KMS-11 (cell line): ENCODE results near the gene TTC39A.

Experiments used
- H2AFZ ChIP-seq: fragments of 200-600 bp; sonication (generic); 2 replicates; pipeline ENCODE4 v1.6.1; 2016; ENCODE audit warnings: antibody characterized with exemption, mixed run types, low read depth
- H3K27ac ChIP-seq: fragments of 200-600 bp; sonication (generic); 2 replicates; pipeline ENCODE4 v1.6.1; 2016; ENCODE audit warnings: mild to moderate bottlenecking, mixed run types
- H3K27me3 ChIP-seq: fragments of 200-600 bp; sonication (generic); 2 replicates; pipeline ENCODE4 v1.6.1; 2017; ENCODE audit warnings: mild to moderate bottlenecking, low read depth, mixed run types, moderate library complexity; ENCODE audit not compliant: insufficient read depth
- H3K36me3 ChIP-seq: fragments of 200-600 bp; sonication (generic); 2 replicates; pipeline ENCODE4 v1.6.1; 2017; ENCODE audit warnings: mild to moderate bottlenecking, mixed run types; ENCODE audit not compliant: insufficient read depth
- H3K4me1 ChIP-seq: fragments of 200-600 bp; sonication (generic); 2 replicates; pipeline ENCODE4 v1.6.1; 2016; ENCODE audit warnings: mild to moderate bottlenecking, low read depth, mixed run types; ENCODE audit not compliant: poor library complexity, severe bottlenecking
- H3K4me2 ChIP-seq: fragments of 200-600 bp; sonication (generic); 2 replicates; pipeline ENCODE4 v1.7.0; 2016; ENCODE audit warnings: mild to moderate bottlenecking, mixed run types
- H3K4me3 ChIP-seq: fragments of 200-600 bp; sonication (generic); IDR thresholded peaks from 2 replicates; pipeline ENCODE4 v1.6.1; 2017; ENCODE audit warnings: low read depth, low read length, mixed read lengths; ENCODE audit not compliant: insufficient read depth
- H3K79me2 ChIP-seq: fragments of 200-600 bp; sonication (generic); 2 replicates; pipeline ENCODE4 v1.6.1; 2016; ENCODE audit warnings: low read depth, mixed run types; ENCODE audit not compliant: insufficient read depth
- H3K9ac ChIP-seq: fragments of 200-600 bp; sonication (generic); 2 replicates; pipeline ENCODE4 v1.6.1; 2016; ENCODE audit warnings: mild to moderate bottlenecking, mixed run types
- H4K20me1 ChIP-seq: fragments of 200-600 bp; sonication (generic); 2 replicates; pipeline ENCODE4 v1.6.1; 2016; ENCODE audit warnings: mild to moderate bottlenecking, mixed run types; ENCODE audit not compliant: insufficient read depth
- TF ChIP-seq, protein P1 (sequence below): fragments of 200-600 bp; sonication (generic); conservative IDR thresholded peaks from 2 replicates; pipeline ENCODE4 v1.6.1; 2017; ENCODE audit warnings: low read depth, mild to moderate bottlenecking, antibody characterized with exemption, low read length, moderate library complexity, mixed read lengths

Gene TTC39A

DNA sequence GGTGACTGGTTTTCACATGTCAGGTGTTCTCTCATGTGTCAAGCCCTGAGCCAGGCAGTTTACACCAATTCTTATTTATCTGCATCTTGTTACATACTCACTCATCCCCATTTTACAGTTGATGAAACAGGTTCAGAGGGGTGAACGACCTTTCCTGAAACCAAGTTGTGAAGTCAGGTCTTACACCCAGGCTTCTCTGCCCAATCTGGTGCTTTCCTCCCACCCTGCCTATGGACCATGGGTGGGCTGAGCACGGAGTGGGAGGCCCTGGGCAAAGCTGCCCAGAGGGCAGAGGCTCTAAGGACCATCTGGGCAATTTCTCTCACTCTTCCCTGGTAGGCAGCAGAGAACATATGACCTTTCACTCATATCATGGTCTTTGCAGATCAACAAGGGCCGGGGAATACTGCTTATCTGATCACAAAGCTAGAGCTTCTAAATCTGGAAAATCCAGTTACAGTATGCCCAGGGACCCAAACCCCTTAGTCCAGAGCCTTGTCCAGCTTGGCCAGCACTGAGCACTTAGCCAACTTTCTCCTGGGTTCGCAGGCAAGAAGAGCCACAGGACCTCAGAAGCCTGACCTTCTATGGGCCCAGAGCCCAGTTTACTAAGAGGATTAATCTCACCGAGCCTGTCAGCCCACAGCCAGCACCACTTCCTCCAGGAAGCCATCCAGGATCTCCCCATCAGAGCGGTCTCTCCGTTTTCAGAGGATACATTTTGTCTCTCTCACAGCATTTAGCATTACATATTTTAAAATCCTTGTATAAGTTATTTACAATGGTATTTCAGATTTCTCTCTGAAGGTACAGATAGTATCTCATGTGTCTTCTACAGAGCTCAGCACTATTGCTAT, 16.0 kb upstream of the TTC39A start:
- Histone ChIP-seq H3K27me3 (no peaks in the 10 kb centered on the region), H3K4me2 (no peak overlapping the region)

DNA sequence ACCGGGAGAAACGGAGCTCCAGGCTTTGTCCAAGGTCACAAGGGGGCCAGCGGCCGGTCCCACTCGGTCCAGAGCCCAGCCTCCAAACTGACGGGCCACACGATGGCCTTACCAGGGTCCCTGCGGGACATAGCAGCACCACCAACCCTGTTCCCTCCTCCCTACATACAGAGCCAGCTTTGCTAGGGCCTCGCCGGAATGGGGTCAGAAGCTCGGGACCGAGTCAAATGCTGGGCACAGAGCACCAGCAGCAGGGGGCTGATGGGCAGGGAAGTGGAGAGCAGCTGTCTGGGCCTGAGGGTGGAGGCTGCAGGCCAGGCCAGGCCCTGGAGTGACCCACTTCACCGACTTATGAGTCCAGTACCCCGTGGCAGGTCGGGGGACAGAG, 14.9 kb upstream of the TTC39A start:
- Histone ChIP-seq H3K79me2 (no peaks in the 10 kb centered on the region), H3K27ac (no peak overlapping the region), H2AFZ (no peak overlapping the region), H3K4me2 (no peak overlapping the region), H3K9ac (no peak overlapping the region), H3K4me1 (no peaks in the 10 kb centered on the region), H3K27me3 (no peaks in the 10 kb centered on the region), H3K4me3 (no peak overlapping the region), H4K20me1 (no peaks in the 10 kb centered on the region), H3K36me3 (no peaks in the 10 kb centered on the region)
- TF ChIP-seq, protein P1, sequence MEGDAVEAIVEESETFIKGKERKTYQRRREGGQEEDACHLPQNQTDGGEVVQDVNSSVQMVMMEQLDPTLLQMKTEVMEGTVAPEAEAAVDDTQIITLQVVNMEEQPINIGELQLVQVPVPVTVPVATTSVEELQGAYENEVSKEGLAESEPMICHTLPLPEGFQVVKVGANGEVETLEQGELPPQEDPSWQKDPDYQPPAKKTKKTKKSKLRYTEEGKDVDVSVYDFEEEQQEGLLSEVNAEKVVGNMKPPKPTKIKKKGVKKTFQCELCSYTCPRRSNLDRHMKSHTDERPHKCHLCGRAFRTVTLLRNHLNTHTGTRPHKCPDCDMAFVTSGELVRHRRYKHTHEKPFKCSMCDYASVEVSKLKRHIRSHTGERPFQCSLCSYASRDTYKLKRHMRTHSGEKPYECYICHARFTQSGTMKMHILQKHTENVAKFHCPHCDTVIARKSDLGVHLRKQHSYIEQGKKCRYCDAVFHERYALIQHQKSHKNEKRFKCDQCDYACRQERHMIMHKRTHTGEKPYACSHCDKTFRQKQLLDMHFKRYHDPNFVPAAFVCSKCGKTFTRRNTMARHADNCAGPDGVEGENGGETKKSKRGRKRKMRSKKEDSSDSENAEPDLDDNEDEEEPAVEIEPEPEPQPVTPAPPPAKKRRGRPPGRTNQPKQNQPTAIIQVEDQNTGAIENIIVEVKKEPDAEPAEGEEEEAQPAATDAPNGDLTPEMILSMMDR: no peak

More for the DNA sequence above, 16.0 kb upstream of the TTC39A start:
- no peaks in the 10 kb centered on the region for H4K20me1 ChIP-seq
- no peaks in the 10 kb centered on the region for H3K79me2 ChIP-seq
- H3K4me3 ChIP-seq: no peak overlapping the region
- TF ChIP-seq, protein P1: no peak
- no peak overlapping the region for H2AFZ ChIP-seq
- no peaks in the 10 kb centered on the region for H3K36me3 ChIP-seq
- H3K27ac ChIP-seq: no peak overlapping the region
- no peaks in the 10 kb centered on the region for H3K4me1 ChIP-seq
- no peak overlapping the region for H3K9ac ChIP-seq

DNA sequence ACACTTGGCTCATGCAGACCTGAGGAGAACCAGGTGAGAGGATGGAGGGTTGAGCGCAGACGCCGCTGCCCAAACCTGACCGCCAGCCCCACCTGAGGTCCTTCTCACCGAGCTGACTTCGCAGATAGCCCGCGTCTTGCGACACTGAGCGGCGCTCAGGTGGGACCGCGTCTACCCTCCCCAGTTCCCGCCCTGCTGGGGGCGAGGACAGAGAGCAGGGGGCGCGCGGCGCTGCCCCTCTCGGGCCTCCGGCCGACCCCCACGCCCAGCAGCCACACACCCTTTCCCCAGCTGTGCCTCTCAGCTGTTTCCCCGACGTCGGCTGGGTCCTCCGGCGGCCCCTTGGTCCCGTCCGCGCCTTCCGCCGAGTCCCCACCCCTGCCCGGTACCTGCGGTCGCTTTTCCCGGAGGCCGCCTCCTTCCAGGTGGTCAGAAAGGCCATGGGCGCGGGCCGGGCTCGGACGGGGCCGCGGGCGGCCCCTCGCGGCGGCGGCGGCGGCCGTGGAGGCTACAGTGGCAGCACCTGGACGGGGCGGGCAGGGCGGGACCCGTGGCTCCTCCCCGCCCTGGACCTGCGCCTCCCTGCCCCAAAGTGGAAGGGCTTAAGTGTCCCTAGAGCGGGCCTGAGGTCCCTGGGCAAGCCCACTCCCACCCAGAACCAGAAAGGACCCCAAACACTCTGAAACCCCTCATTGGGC, 14.4 kb upstream of the TTC39A start:
- Histone ChIP-seq H3K36me3 (no peaks in the 10 kb centered on the region), H2AFZ (no peak overlapping the region), H3K4me1 (no peaks in the 10 kb centered on the region), H3K4me3 (no peak overlapping the region), H3K4me2 (no peak overlapping the region), H3K79me2 (no peaks in the 10 kb centered on the region), H3K9ac (no peak overlapping the region), H3K27me3 (no peaks in the 10 kb centered on the region), H3K27ac (no peak overlapping the region), H4K20me1 (no peaks in the 10 kb centered on the region)
- TF ChIP-seq, protein P1: no peak

DNA sequence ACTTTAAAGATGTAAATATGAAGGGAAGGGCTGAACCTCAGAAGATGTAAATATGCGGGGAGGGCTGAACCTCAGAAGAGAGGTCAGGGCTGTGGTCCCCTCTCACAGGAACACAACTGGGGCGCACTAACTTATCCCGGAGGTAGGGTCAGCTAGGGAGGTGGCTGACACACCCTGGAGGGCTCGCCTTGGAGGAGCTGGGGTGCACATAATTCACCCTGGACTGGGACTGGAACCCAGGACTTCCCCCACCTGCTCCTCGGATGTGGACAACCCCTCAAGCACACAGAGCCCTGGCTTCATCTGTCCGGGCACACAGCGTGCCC, 13.9 kb upstream of the TTC39A start:
- Histone ChIP-seq H2AFZ (no peak overlapping the region), H3K27ac (no peak overlapping the region), H4K20me1 (no peaks in the 10 kb centered on the region), H3K36me3 (no peaks in the 10 kb centered on the region), H3K79me2 (no peaks in the 10 kb centered on the region), H3K4me1 (no peaks in the 10 kb centered on the region), H3K4me2 (no peak overlapping the region), H3K27me3 (no peaks in the 10 kb centered on the region), H3K9ac (no peak overlapping the region), H3K4me3 (no peak overlapping the region)
- TF ChIP-seq, protein P1: no peak
